IPS-20b (cell line): Measurements from ENCODE around the gene ATP9B.

ENCODE experiments used
- H3K27ac ChIP-seq: one replicate; pipeline ENCODE4 v1.5.1; 2013; ENCODE audit warnings: low read length
- H3K27me3 ChIP-seq: 2 replicates; pipeline ENCODE4 v1.6.1; 2013; ENCODE audit warnings: mild to moderate bottlenecking, low read length, inconsistent platforms; ENCODE audit not compliant: insufficient read depth
- H3K36me3 ChIP-seq: 2 replicates; pipeline ENCODE4 v1.6.1; 2013; ENCODE audit warnings: low read depth, mild to moderate bottlenecking, inconsistent platforms, low read length, moderate library complexity; ENCODE audit not compliant: insufficient read depth
- H3K4me1 ChIP-seq: 2 replicates; pipeline ENCODE4 v1.6.1; 2013; ENCODE audit warnings: mild to moderate bottlenecking, control low read depth, inconsistent platforms, low read length, moderate library complexity; ENCODE audit not compliant: insufficient read depth
- H3K4me3 ChIP-seq: 2 replicates; pipeline ENCODE4 v1.5.1; 2013; ENCODE audit warnings: mild to moderate bottlenecking, low read length, inconsistent platforms
- H3K9ac ChIP-seq: 2 replicates; pipeline ENCODE4 v1.6.1; 2013; ENCODE audit warnings: low read depth, mild to moderate bottlenecking, inconsistent platforms, low read length, moderate library complexity
- H3K9me3 ChIP-seq: 2 replicates; pipeline ENCODE4 v1.6.1; 2013; ENCODE audit warnings: mild to moderate bottlenecking, low read depth, low read length, inconsistent platforms; ENCODE audit not compliant: insufficient read depth

ATP9B gene

DNA sequence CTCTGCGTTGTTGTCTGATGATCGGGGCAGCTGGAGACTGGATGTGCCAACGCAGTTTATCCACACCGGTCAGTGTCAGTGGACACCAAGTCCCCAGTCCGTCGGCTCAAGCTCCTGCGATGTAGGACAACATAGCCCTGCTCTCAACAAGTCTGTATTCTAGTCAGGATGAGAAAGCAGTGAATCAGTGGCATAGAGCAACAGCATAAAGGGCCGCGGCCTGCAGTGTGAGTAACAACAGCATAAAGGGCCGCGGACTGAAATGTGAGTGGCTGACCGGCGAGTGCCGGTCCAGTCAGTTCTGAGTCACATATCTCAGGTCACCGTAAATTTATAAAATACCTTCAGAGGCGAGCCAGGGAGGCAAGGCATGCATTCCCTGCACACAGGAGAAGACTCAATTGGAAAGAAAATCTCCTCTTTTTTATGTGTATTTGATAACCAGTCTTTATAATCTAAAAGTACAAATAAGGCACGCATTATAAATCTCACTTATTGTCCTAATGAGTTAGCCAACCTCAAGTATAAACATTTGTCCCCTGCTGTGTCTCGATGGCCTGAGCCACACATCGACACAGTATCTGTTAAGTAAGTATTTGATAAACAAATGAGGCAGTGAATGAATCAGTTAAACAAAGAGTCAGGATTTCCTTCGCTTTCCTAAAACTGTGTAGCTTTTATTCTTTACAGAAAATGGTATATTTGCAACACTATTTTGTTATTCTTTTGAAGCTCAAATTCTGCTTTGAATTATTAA is 292.8 kb downstream of the ATP9B start:
- H3K4me3 ChIP-seq: no peak overlapping the region
- H3K9me3 ChIP-seq: no peaks in the 10 kb centered on the region
- H3K9ac ChIP-seq: no peak overlapping the region
- H3K27ac ChIP-seq: no peak overlapping the region
- no peaks in the 10 kb centered on the region for H3K27me3 ChIP-seq
- peaks cover 28% of the 10 kb centered on the region; the same call in 1 of the 2 replicates for H3K36me3 ChIP-seq
- no peaks in the 10 kb centered on the region for H3K4me1 ChIP-seq

- no peak overlapping the region for H3K4me3 ChIP-seq
- no peak overlapping the region for H3K27ac ChIP-seq
- peaks cover 12% of the 10 kb centered on the region; the same call in 1 of the 2 replicates for H3K36me3 ChIP-seq
- H3K27me3 ChIP-seq: no peaks in the 10 kb centered on the region
- H3K9me3 ChIP-seq: no peaks in the 10 kb centered on the region
- H3K4me1 ChIP-seq: no peaks in the 10 kb centered on the region
- H3K9ac ChIP-seq: no peak overlapping the region
These were observed 296.5 kb downstream of the ATP9B start for GRCh38 chr18:79365701-79366100.

DNA sequence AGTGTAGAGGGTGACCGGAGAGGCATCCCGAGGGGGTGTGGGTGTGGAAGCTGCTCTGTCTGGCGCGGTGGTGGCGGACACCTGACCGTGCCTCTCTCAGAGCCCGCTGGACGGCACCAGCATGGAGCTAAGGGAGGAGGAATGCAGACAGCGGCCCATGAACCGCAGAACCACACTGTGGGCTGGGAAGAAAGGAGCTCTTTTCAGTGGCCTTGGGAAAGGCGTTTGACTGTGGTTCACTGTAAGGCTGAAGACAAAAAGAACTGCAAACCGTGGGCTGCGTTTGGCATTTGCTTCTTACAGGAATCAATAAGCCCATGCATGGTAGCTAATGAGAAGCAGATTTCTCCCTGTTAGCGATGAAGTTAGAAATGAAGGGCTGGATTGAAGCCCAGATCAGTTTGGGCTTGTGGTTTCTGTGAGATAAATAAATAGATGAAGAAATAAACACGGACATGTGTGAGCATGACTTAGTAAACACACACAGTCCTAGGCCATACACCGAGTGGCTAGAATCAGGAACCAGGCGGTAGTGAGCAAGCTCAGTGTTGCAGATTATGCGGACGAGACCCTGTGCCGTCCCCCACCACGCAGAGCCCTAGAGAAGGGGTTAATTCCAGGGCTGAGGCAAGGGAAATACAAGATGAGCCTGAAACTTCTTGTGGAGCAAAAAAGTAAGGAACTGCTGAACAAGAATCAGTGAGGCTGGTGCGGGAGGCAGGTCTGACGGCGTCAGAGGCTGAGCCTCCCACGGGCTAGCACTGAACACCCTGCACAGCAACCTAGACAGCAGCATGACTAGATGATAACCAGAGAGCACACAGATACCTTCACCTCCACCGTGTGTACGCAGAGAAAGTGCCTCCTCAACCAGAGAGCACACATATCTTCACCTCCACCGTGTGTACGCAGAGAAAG is 297.2 kb downstream of the ATP9B start:
- H3K9ac ChIP-seq: no peak overlapping the region
- H3K4me1 ChIP-seq: no peaks in the 10 kb centered on the region
- H3K9me3 ChIP-seq: no peaks in the 10 kb centered on the region
- H3K27ac ChIP-seq: no peak overlapping the region
- no peaks in the 10 kb centered on the region for H3K27me3 ChIP-seq
- peaks cover 5% of the 10 kb centered on the region; the same call in 1 of the 2 replicates for H3K36me3 ChIP-seq
- no peak overlapping the region for H3K4me3 ChIP-seq

DNA sequence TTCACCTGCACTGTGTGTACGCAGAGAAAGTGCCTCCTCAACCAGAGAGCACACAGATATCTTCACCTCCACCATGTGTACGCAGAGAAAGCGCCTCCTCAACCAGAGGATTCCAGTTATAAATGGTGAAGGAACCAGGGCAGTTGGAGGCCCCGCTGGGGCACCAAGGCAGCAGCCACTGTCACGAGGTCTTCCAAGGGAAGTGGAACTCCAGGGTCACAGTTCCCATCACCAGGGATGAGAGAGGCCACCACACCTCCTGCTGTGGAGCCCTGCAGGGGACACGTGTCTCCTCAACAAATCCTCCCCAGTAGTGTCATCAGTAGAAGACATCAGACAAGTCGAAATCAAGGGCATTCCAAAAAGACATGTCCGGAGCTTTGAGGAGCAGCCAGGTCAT is 298.3 kb downstream of the ATP9B start:
- no peaks in the 10 kb centered on the region for H3K9me3 ChIP-seq
- peaks cover 5% of the 10 kb centered on the region; the same call in 1 of the 2 replicates for H3K36me3 ChIP-seq
- no peak overlapping the region for H3K4me3 ChIP-seq
- H3K27ac ChIP-seq: no peak overlapping the region
- no peaks in the 10 kb centered on the region for H3K27me3 ChIP-seq
- H3K4me1 ChIP-seq: no peaks in the 10 kb centered on the region
- H3K9ac ChIP-seq: no peak overlapping the region

- H3K27ac ChIP-seq: no peak overlapping the region
These were observed 298.8 kb downstream of the ATP9B start for GRCh38 chr18:79367989-79368388.

GRCh38 chr18:79368681-79369080 is 299.5 kb downstream of the ATP9B start:
- H3K27ac ChIP-seq: no peak overlapping the region
- H3K36me3 ChIP-seq: no peaks in the 10 kb centered on the region
- no peak overlapping the region for H3K9ac ChIP-seq

More at GRCh38 chr18:79367989-79368388, 298.8 kb downstream of the ATP9B start:
- H3K4me1 ChIP-seq: no peaks in the 10 kb centered on the region
- H3K27me3 ChIP-seq: no peaks in the 10 kb centered on the region
- H3K36me3 ChIP-seq: peaks cover 5% of the 10 kb centered on the region; the same call in 1 of the 2 replicates
- no peak overlapping the region for H3K9ac ChIP-seq
- no peak overlapping the region for H3K4me3 ChIP-seq
- no peaks in the 10 kb centered on the region for H3K9me3 ChIP-seq

DNA sequence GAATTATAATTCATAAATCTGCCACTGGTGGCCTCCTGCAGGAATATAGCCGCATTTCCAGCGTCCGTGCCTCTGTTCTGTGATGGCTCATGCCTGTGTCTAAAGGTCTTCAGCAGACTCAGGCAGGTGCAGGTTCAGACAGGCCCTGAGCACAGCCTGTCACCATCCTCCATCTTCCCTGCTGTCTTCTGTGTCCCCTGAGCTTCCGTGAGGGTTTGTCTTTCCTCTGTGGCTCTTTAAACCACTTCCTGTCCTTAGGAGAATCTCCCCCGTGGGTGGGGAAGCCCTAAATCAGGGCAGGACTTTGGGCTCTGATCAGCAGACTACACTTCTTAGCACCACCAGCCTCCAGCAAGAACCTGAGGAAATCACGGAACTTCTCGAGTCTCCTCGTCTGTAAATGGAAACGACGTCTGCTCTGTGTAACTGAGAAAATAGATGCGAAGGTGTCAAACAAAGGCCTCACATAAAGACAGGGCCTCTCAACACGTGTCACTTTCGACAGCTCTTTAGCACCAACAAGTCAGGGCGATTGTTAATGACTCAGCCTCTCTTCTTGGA is 302.4 kb downstream of the ATP9B start:
- no peak overlapping the region for H3K9ac ChIP-seq
- H3K27ac ChIP-seq: no peak overlapping the region
- H3K9me3 ChIP-seq: no peaks in the 10 kb centered on the region
- H3K4me3 ChIP-seq: no peak overlapping the region
- 0 out of 2 replicates have a peak, but pooled peaks cover 4% of the 10 kb centered on the region for H3K36me3 ChIP-seq
- no peaks in the 10 kb centered on the region for H3K4me1 ChIP-seq
- H3K27me3 ChIP-seq: no peaks in the 10 kb centered on the region

More at GRCh38 chr18:79368681-79369080, 299.5 kb downstream of the ATP9B start:
- no peaks in the 10 kb centered on the region for H3K4me1 ChIP-seq
- no peak overlapping the region for H3K4me3 ChIP-seq
- no peaks in the 10 kb centered on the region for H3K9me3 ChIP-seq
- no peaks in the 10 kb centered on the region for H3K27me3 ChIP-seq

GRCh38 chr18:79372461-79372860 is 303.3 kb downstream of the ATP9B start:
- Histone ChIP-seq H3K9me3 (no peaks in the 10 kb centered on the region), H3K36me3 (0 out of 2 replicates have a peak, but pooled peaks cover 4% of the 10 kb centered on the region), H3K9ac (no peak overlapping the region), H3K27ac (no peak overlapping the region), H3K4me1 (no peaks in the 10 kb centered on the region), H3K4me3 (no peak overlapping the region), H3K27me3 (no peaks in the 10 kb centered on the region)

DNA sequence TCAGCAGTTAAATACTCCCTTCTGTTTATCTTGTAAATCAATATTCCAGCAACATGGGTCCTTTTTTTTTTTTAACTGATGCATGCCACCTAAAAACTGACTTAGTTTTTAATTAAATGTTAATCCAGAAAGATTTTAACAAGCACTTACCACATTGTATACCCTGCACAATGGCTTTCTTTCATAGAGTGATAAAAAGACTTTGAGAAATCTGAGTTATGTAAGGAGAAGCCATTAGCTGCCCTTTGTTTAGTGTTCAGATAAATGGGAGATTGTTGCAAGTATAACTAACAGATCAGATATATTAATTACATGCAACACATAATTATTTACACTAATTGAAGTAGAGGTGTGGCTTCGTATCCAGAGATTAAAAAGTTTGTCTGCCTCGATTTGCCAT is 303.8 kb downstream of the ATP9B start:
- no peak overlapping the region for H3K4me3 ChIP-seq
- no peaks in the 10 kb centered on the region for H3K4me1 ChIP-seq
- H3K9me3 ChIP-seq: no peaks in the 10 kb centered on the region
- no peak overlapping the region for H3K27ac ChIP-seq
- H3K27me3 ChIP-seq: no peaks in the 10 kb centered on the region
- H3K36me3 ChIP-seq: 0 out of 2 replicates have a peak, but pooled peaks cover 4% of the 10 kb centered on the region
- no peak overlapping the region for H3K9ac ChIP-seq

DNA sequence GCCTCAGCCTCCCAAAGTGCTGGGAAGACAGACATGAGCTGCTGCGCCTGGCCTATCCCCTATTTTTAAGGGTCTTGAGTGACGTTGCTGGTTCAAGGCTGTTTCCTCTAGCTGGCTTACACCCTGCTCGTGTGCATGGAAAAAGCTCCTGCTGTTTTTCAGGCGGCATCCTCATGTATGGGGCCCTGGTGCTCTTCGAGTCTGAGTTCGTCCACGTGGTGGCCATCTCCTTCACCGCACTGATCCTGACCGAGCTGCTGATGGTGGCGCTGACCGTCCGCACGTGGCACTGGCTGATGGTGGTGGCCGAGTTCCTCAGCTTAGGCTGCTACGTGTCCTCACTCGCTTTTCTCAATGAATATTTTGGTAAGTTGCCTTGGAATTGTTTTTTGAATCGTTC is 304.5 kb downstream of the ATP9B start:
- no peak overlapping the region for H3K4me3 ChIP-seq
- no peaks in the 10 kb centered on the region for H3K27me3 ChIP-seq
- no peak overlapping the region for H3K9ac ChIP-seq
- no peaks in the 10 kb centered on the region for H3K4me1 ChIP-seq
- no peaks in the 10 kb centered on the region for H3K9me3 ChIP-seq
- H3K36me3 ChIP-seq: 0 out of 2 replicates have a peak, but pooled peaks cover 4% of the 10 kb centered on the region
- H3K27ac ChIP-seq: no peak overlapping the region

DNA sequence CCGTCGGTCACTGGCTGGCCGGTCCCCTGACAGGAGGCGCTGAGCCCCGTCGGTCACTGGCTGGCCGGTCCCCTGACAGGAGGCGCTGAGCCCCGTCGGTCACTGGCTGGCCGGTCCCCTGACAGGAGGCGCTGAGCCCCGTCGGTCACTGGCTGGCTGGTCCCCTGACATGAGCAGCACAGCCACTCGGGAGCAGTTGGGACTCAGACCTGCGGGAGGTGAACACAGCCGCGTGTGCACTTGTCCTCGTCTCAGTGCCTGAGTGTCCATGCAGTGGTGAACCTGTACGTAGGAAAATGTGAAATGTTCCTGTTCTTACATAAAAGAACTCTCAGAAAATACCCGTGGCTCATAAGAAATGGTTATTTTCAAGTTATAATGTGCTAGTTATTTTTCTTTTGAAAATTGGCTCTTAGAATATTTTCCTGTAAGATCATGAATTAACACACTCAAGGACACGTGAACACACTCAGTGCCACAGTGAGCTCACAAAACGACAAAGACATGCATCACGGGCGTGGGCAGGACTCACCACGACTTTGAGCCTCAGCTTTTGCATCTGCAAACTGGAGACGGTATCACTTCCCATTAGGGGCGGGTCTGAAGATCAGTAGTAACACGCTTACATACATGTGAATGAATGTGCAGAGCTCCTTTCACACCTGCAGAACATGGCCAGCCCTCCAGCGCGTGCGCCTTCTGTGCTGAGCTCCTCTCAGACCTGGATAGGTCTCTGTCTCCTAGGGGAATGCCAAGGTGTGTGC is 305.4 kb downstream of the ATP9B start:
- Histone ChIP-seq H3K4me1 (peaks cover 5% of the 10 kb centered on the region; the same call in 1 of the 2 replicates), H3K36me3 (0 out of 2 replicates have a peak, but pooled peaks cover 4% of the 10 kb centered on the region), H3K27me3 (no peaks in the 10 kb centered on the region; the same call in 1 of the 2 replicates), H3K9ac (no peak overlapping the region), H3K27ac (no peak overlapping the region), H3K9me3 (no peaks in the 10 kb centered on the region), H3K4me3 (no peak overlapping the region)
